Keratinocyte (primary cell): ENCODE data around the gene BORA. TPM values are rescaled to one million over a fixed set of nuclear protein-coding genes. Genes with fewer than 3 reads are reported as not detected.

Experiments used
- DNase-seq: peaks from one replicate; pipeline ENCODE4 v3.0.0-alpha.2; 2011; ENCODE audit warnings: low read depth, missing footprints, low spot score
- FAIRE-seq: peaks from 2 replicates; lab custom pipeline; 2011; peaks lifted over from hg19 to GRCh38; lab: Jason Lieb, UNC
- H2AFZ ChIP-seq: 2 replicates; pipeline ENCODE4 v1.6.0; 2012; ENCODE audit warnings: low read length, control low read depth, inconsistent platforms; ENCODE audit not compliant: control insufficient read depth
- H3K27ac ChIP-seq: 2 replicates; pipeline ENCODE4 v1.5.1; 2011; ENCODE audit warnings: low read length; ENCODE audit not compliant: control insufficient read depth, insufficient read depth
- H3K27me3 ChIP-seq: 3 replicates; pipeline ENCODE4 v1.6.0; 2011; ENCODE audit warnings: low read length; ENCODE audit not compliant: control insufficient read depth, insufficient read depth; ENCODE audit errors: extremely low read depth
- H3K36me3 ChIP-seq, 2 experiments: 2 replicates in 1 of 2; 3 replicates in 1 of 2; pipeline ENCODE4 v1.5.1; 2011; ENCODE audit warnings: low read length in 2 of 2, mild to moderate bottlenecking in 1 of 2; ENCODE audit not compliant: control insufficient read depth in 2 of 2, insufficient read depth in 2 of 2; ENCODE audit errors: extremely low read depth in 1 of 2
- H3K4me1 ChIP-seq: 3 replicates; pipeline ENCODE4 v1.5.1; 2011; ENCODE audit warnings: low read length; ENCODE audit not compliant: control insufficient read depth, insufficient read depth; ENCODE audit errors: extremely low read depth
- H3K4me2 ChIP-seq: 3 replicates; pipeline ENCODE4 v1.6.0; 2011; ENCODE audit warnings: low read depth, low read length; ENCODE audit not compliant: control insufficient read depth, insufficient read depth; ENCODE audit errors: extremely low read depth
- H3K4me3 ChIP-seq, 3 experiments: fragments of 200-600 bp in 1 of 3; sonication (generic) in 1 of 3; 2 replicates in 2 of 3; 3 replicates in 1 of 3; pipeline ENCODE4 v1.5.1; 2011 to 2016; ENCODE audit warnings: low read length in 3 of 3, mild to moderate bottlenecking in 3 of 3, control low read depth in 2 of 3, inconsistent platforms in 1 of 3, low read depth in 1 of 3, mixed read lengths in 1 of 3, mixed run types in 1 of 3, moderate library complexity in 1 of 3; ENCODE audit not compliant: control insufficient read depth in 2 of 3, insufficient read depth in 2 of 3; ENCODE audit errors: extremely low read depth in 1 of 3
- H3K79me2 ChIP-seq: 2 replicates; pipeline ENCODE4 v1.6.0; 2012; ENCODE audit warnings: low read length; ENCODE audit not compliant: control insufficient read depth, insufficient read depth
- H3K9ac ChIP-seq: 3 replicates; pipeline ENCODE4 v1.6.0; 2011; ENCODE audit warnings: low read length; ENCODE audit not compliant: control insufficient read depth, insufficient read depth; ENCODE audit errors: extremely low read depth
- H3K9me1 ChIP-seq: 3 replicates; pipeline ENCODE4 v1.6.0; 2011; ENCODE audit warnings: low read length; ENCODE audit not compliant: control insufficient read depth, insufficient read depth; ENCODE audit errors: extremely low read depth
- H3K9me3 ChIP-seq: 2 replicates; pipeline ENCODE4 v1.5.1; 2012; ENCODE audit warnings: low read depth, low read length; ENCODE audit not compliant: control insufficient read depth
- H4K20me1 ChIP-seq: 3 replicates; pipeline ENCODE4 v1.6.0; 2011; ENCODE audit warnings: low read length; ENCODE audit not compliant: control insufficient read depth, insufficient read depth; ENCODE audit errors: extremely low read depth
- CTCF ChIP-seq, 3 experiments: IDR thresholded peaks in 1 of 3; conservative IDR thresholded peaks in 1 of 3; optimal IDR thresholded peaks in 1 of 3; 2 replicates in 2 of 3; 3 replicates in 1 of 3; pipeline versions ENCODE3 to v1.5.1; 2011; ENCODE audit warnings: low read length in 3 of 3, mild to moderate bottlenecking in 3 of 3, moderate library complexity in 2 of 3, control low read depth in 1 of 3, inconsistent platforms in 1 of 3; ENCODE audit not compliant: insufficient read depth in 2 of 3; ENCODE audit errors: extremely low read depth in 1 of 3
- EZH2 ChIP-seq: IDR thresholded peaks from one replicate; pipeline ENCODE4 v1.6.1; 2012; ENCODE audit warnings: inconsistent platforms, mild to moderate bottlenecking, low read length, moderate library complexity
- dilution Hi-C: fragments of 300-500 bp; cut with MboI; formaldehyde crosslinking; loops from one replicate; pipeline ENCODE4 v1.7.0; 2020; ENCODE audit warnings: low sequenced_read_pairs; ENCODE audit not compliant: extremely low pct_ligation_motif_present
- polyA plus RNA-seq, 5 experiments: library from polyadenylated mRNA; depleted of rRNA in 3 of 5; stranded (reverse) in 3 of 5; stranded (forward) in 1 of 5; unstranded in 1 of 5; fragments of >200 nt; gene quantifications; 1 replicate in 1 of 5; 2 replicates in 3 of 5; 3 replicates in 1 of 5; pipeline versions ENCODE4 v1.2.1 to v1.2.3, GENCODE V29; 2011 to 2012; ENCODE audit warnings: missing spikeins in 2 of 5, low read depth in 1 of 5, low replicate concordance in 1 of 5

The BORA gene
- polyA plus RNA-seq, 1 donor (not counting 4 experiments of a cell fraction or from before 2014, with no cell fraction given), result 8.3 TPM

- H2AFZ ChIP-seq, result no peak overlapping the region
- peaks cover 4 to 19% of the 10 kb centered on the region in 2 experiments for H3K36me3 ChIP-seq
- H3K9me1 ChIP-seq, result no peaks in the 10 kb centered on the region
- H3K9me3 ChIP-seq, result no peaks in the 10 kb centered on the region
- H3K9ac ChIP-seq, result no peak overlapping the region
- H4K20me1 ChIP-seq, result no peaks in the 10 kb centered on the region
- FAIRE-seq (no peak), DNase-seq (no peak)
- no peak for TF ChIP-seq CTCF (optimal IDR thresholded peaks at IDR 0.05 in 1 of 3, IDR thresholded peaks at IDR 0.05 in 1 of 3, conservative IDR thresholded peaks at IDR 0.05 in 1 of 3; ENCODE audit: extremely low read depth in 1 of 3, insufficient read depth in 2 of 3, low read length in 3 of 3)
- TF ChIP-seq EZH2, result no peak
- no peak overlapping the region for H3K4me2 ChIP-seq
- H3K4me1 ChIP-seq, result no peaks in the 10 kb centered on the region
- no peak overlapping the region for H3K4me3 ChIP-seq
- H3K79me2 ChIP-seq, result peaks cover 14% of the 10 kb centered on the region
- H3K27ac ChIP-seq, result no peak overlapping the region
- H3K27me3 ChIP-seq, result no peaks in the 10 kb centered on the region
- dilution Hi-C loops, result no loop called here
Observed at GRCh38 chr13:72737033-72737432, 9.3 kb downstream of the BORA start.

GRCh38 chr13:72740015-72740414 lies 12.3 kb downstream of the BORA start:
- dilution Hi-C loops, result no loop called here
- Histone ChIP-seq H4K20me1 (no peaks in the 10 kb centered on the region), H3K9ac (no peak overlapping the region), H3K4me1 (no peaks in the 10 kb centered on the region), H3K4me2 (no peak overlapping the region), H3K36me3 (peaks cover 4 to 14% of the 10 kb centered on the region in 2 experiments), H3K9me1 (no peaks in the 10 kb centered on the region), H3K9me3 (no peaks in the 10 kb centered on the region), H3K4me3 (no peak overlapping the region), H3K79me2 (peaks cover 5% of the 10 kb centered on the region), H3K27ac (no peak overlapping the region), H3K27me3 (no peaks in the 10 kb centered on the region), H2AFZ (no peak overlapping the region)
- no peak for DNase-seq
- TF ChIP-seq EZH2 (no peak), CTCF (optimal IDR thresholded peaks at IDR 0.05 in 1 of 3, IDR thresholded peaks at IDR 0.05 in 1 of 3, conservative IDR thresholded peaks at IDR 0.05 in 1 of 3; ENCODE audit: extremely low read depth in 1 of 3, insufficient read depth in 2 of 3, low read length in 3 of 3) (no peak)
- FAIRE-seq, result no peak
